ENCODE measurements around the gene SCCPDH.

DNA sequence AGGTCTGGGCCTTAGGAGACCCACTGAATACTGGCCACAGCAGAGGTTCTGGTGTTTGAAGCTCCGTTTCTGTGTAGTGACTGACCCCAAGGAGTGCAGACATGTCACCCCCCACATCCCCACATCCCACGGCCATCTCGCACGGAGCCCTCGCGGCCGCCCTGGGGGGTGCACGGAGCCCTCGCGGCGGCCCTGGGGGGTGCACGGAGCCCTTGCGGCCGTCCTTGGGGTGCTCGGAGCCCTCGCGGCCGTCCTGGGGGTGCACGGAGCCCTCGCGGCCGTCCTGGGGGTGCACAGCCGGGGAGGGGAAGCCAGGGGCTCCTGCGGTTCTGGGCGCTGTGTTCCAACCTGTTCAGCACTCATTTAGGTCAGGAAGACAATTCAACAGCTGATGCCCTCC, 68.4 kb downstream of the SCCPDH start:
- TF ChIP-seq, protein P1, sequence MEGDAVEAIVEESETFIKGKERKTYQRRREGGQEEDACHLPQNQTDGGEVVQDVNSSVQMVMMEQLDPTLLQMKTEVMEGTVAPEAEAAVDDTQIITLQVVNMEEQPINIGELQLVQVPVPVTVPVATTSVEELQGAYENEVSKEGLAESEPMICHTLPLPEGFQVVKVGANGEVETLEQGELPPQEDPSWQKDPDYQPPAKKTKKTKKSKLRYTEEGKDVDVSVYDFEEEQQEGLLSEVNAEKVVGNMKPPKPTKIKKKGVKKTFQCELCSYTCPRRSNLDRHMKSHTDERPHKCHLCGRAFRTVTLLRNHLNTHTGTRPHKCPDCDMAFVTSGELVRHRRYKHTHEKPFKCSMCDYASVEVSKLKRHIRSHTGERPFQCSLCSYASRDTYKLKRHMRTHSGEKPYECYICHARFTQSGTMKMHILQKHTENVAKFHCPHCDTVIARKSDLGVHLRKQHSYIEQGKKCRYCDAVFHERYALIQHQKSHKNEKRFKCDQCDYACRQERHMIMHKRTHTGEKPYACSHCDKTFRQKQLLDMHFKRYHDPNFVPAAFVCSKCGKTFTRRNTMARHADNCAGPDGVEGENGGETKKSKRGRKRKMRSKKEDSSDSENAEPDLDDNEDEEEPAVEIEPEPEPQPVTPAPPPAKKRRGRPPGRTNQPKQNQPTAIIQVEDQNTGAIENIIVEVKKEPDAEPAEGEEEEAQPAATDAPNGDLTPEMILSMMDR (IDR thresholded peaks at IDR 0.05) = no peak
- TF ChIP-seq POLR2A (IDR thresholded peaks at IDR 0.05) = no peak
